SK-N-SH treated with all-trans-retinoic acid at 6 μM for 48 hours (cell line): Measurements from ENCODE around the gene TNFRSF11A.

Source experiments
- ATAC-seq: fragments of 200-7000 bp; cut with Tn5 transposase; 3 replicates; pipeline ENCODE4 v1.9.1; 2020; ENCODE audit warnings: mild to moderate bottlenecking, moderate library complexity
- ARNTL ChIP-seq: fragments of 450-650 bp; formaldehyde crosslinking; IDR thresholded peaks from 2 replicates; pipeline ENCODE4 v1.5.0; 2020; ENCODE audit warnings: low read depth, mild to moderate bottlenecking, moderate library complexity, borderline replicate concordance
- BACH2 ChIP-seq: fragments of 250-450 bp; sonication (Bioruptor Pico); IDR thresholded peaks from 2 replicates; pipeline ENCODE4 v1.9.0; 2021; ENCODE audit warnings: mild to moderate bottlenecking, borderline replicate concordance
- CREB5 ChIP-seq: fragments of 250-450 bp; sonication (Bioruptor Pico); IDR thresholded peaks from 2 replicates; pipeline ENCODE4 v1.5.1; 2020; ENCODE audit warnings: low read depth, mild to moderate bottlenecking, moderate library complexity
- CSDC2 ChIP-seq: fragments of 250-450 bp; sonication (Bioruptor Pico); IDR thresholded peaks from 2 replicates; pipeline ENCODE4 v1.5.0; 2020; ENCODE audit warnings: mild to moderate bottlenecking, moderate library complexity
- CSRNP3 ChIP-seq: fragments of 250-450 bp; sonication (Bioruptor Pico); IDR thresholded peaks from 2 replicates; pipeline ENCODE4 v1.5.1; 2021; ENCODE audit warnings: mild to moderate bottlenecking, moderate library complexity
- ESRRG ChIP-seq: fragments of 250-450 bp; sonication (Bioruptor Pico); IDR thresholded peaks from 2 replicates; pipeline ENCODE4 v1.6.1; 2021; ENCODE audit warnings: mild to moderate bottlenecking
- ISL1 ChIP-seq: fragments of 250-450 bp; sonication (Bioruptor Pico); IDR thresholded peaks from 2 replicates; pipeline ENCODE4 v2.1.2; 2022; ENCODE audit warnings: mild to moderate bottlenecking, moderate library complexity
- OSR1 ChIP-seq: fragments of 250-450 bp; sonication (Bioruptor Pico); IDR thresholded peaks from 2 replicates; pipeline ENCODE4 v1.8.0; 2022; ENCODE audit warnings: moderate library complexity, mild to moderate bottlenecking, inconsistent platforms
- RARB ChIP-seq: fragments of 250-450 bp; sonication (Bioruptor Pico); IDR thresholded peaks from 2 replicates; pipeline ENCODE4 v1.8.0; 2021; ENCODE audit warnings: mild to moderate bottlenecking, moderate library complexity
- SNAI2 ChIP-seq: fragments of 250-450 bp; sonication (Bioruptor Pico); IDR thresholded peaks from 2 replicates; pipeline ENCODE4 v1.5.0; 2020; ENCODE audit warnings: mild to moderate bottlenecking, moderate library complexity
- TCF4 ChIP-seq: fragments of 250-450 bp; sonication (Bioruptor Pico); IDR thresholded peaks from 2 replicates; pipeline ENCODE4 v1.8.0; 2021; ENCODE audit warnings: mild to moderate bottlenecking, moderate library complexity, borderline replicate concordance
- TOX ChIP-seq: fragments of 250-450 bp; sonication (Bioruptor Pico); IDR thresholded peaks from 2 replicates; pipeline ENCODE4 v1.8.0; 2021; ENCODE audit warnings: mild to moderate bottlenecking, moderate library complexity, borderline replicate concordance
- TSHZ2 ChIP-seq: fragments of 250-450 bp; sonication (Bioruptor Pico); IDR thresholded peaks from 2 replicates; pipeline ENCODE4 v1.5.0; 2020; ENCODE audit warnings: mild to moderate bottlenecking, moderate library complexity
- ZC3H10 ChIP-seq: fragments of 250-450 bp; sonication (Bioruptor Pico); IDR thresholded peaks from 2 replicates; pipeline ENCODE4 v1.5.1; 2021; ENCODE audit warnings: mild to moderate bottlenecking, moderate library complexity
- ZFP3 ChIP-seq: fragments of 250-450 bp; sonication (Bioruptor Pico); IDR thresholded peaks from 2 replicates; pipeline ENCODE4 v1.5.0; 2020; ENCODE audit warnings: mild to moderate bottlenecking, moderate library complexity
- ZFP30 ChIP-seq: fragments of 450-650 bp; formaldehyde crosslinking; IDR thresholded peaks from 2 replicates; pipeline ENCODE4 v1.5.0; 2022; ENCODE audit warnings: mild to moderate bottlenecking, moderate library complexity
- ZNF565 ChIP-seq: fragments of 450-650 bp; formaldehyde crosslinking; conservative IDR thresholded peaks from 2 replicates; pipeline ENCODE4 v1.5.0; 2020; ENCODE audit warnings: low read depth, mild to moderate bottlenecking, moderate library complexity
- ZNF70 ChIP-seq: fragments of 450-650 bp; formaldehyde crosslinking; IDR thresholded peaks from 2 replicates; pipeline ENCODE4 v1.5.0; 2020; ENCODE audit warnings: mild to moderate bottlenecking, moderate library complexity
- ZNF8 ChIP-seq: fragments of 450-650 bp; formaldehyde crosslinking; IDR thresholded peaks from 2 replicates; pipeline ENCODE4 v1.5.0; 2020; ENCODE audit warnings: mild to moderate bottlenecking, moderate library complexity

Gene TNFRSF11A

GRCh38 chr18:62361288-62361687, 36.2 kb downstream of the TNFRSF11A start:
- no peak for ATAC-seq

GRCh38 chr18:62364558-62364957, 39.4 kb downstream of the TNFRSF11A start:
- no peak for ATAC-seq
- TF ChIP-seq CSRNP3 (CRISPR knock-in tag): no peak
- no peak for TF ChIP-seq RARB
- TF ChIP-seq TOX (CRISPR knock-in tag): no peak
- no peak for TF ChIP-seq ESRRG (CRISPR knock-in tag)
- no peak for TF ChIP-seq TCF4
- TF ChIP-seq ZFP30 (CRISPR knock-in tag): no peak
- no peak for TF ChIP-seq OSR1
- no peak for TF ChIP-seq ISL1 (CRISPR knock-in tag)
- TF ChIP-seq TSHZ2 (CRISPR knock-in tag): no peak
- TF ChIP-seq ZFP3: no peak
- no peak for TF ChIP-seq ZNF565 (CRISPR knock-in tag)
- TF ChIP-seq BACH2 (CRISPR knock-in tag): no peak

More at GRCh38 chr18:62361288-62361687, 36.2 kb downstream of the TNFRSF11A start:
- TF ChIP-seq TCF4 (no peak), TOX (CRISPR knock-in tag) (no peak), CSDC2 (no peak), ZNF8 (CRISPR knock-in tag) (no peak), ARNTL (CRISPR knock-in tag) (no peak), OSR1 (no peak), CREB5 (CRISPR knock-in tag) (no peak), ZFP30 (CRISPR knock-in tag) (no peak), SNAI2 (no peak), ZNF565 (CRISPR knock-in tag) (no peak), ISL1 (CRISPR knock-in tag) (no peak), TSHZ2 (CRISPR knock-in tag) (no peak), ESRRG (CRISPR knock-in tag) (no peak)

GRCh38 chr18:62365420-62365819, 40.3 kb downstream of the TNFRSF11A start:
- no peak for ATAC-seq
- TF ChIP-seq TSHZ2 (CRISPR knock-in tag): no peak

GRCh38 chr18:62366992-62367391, 41.9 kb downstream of the TNFRSF11A start:
- ATAC-seq: no peak
- TF ChIP-seq TSHZ2 (CRISPR knock-in tag) (no peak), ZC3H10 (CRISPR knock-in tag) (no peak), ZFP30 (CRISPR knock-in tag) (no peak), ZNF70 (CRISPR knock-in tag) (no peak), ZNF8 (CRISPR knock-in tag) (no peak), CSRNP3 (CRISPR knock-in tag) (no peak)
